Measurements from ENCODE around the gene OSBPL10.

OSBPL10 gene

DNA sequence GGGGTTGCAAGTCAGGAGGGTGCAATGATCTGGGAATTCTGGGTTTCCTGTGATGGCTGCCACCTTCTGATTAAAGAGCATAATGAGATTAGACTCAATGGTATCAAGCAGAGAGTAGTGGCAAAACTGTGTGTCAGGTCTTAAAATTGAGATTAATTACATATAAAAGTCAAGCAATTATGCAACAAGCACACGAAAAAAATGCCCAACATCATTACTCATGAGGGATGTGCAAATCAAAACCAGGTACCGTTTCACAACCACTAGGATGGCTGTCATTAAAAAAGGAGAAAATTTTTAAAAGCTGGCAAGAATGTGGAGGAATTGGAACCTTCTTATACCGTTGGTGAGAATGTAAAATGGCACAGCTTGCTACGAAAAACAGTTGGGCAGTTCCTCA lies 205.0 kb downstream of the OSBPL10 start:
- ATAC-seq = no peak
- TF ChIP-seq ARNTL (CRISPR knock-in tag; IDR thresholded peaks at IDR 0.05; ENCODE audit: borderline replicate concordance, low read depth) (no peak), ESRRG (CRISPR knock-in tag; IDR thresholded peaks at IDR 0.05) (no peak), ZFP30 (CRISPR knock-in tag; IDR thresholded peaks at IDR 0.05) (no peak), TOX (CRISPR knock-in tag; IDR thresholded peaks at IDR 0.05; ENCODE audit: borderline replicate concordance) (no peak), ZNF8 (CRISPR knock-in tag; IDR thresholded peaks at IDR 0.05) (no peak), ZC3H10 (CRISPR knock-in tag; IDR thresholded peaks at IDR 0.05) (no peak), ISL1 (CRISPR knock-in tag; IDR thresholded peaks at IDR 0.05) (no peak), ZNF70 (CRISPR knock-in tag; IDR thresholded peaks at IDR 0.05) (no peak), BACH2 (CRISPR knock-in tag; IDR thresholded peaks at IDR 0.05; ENCODE audit: borderline replicate concordance) (no peak)
- TF ChIP-seq, protein P1, sequence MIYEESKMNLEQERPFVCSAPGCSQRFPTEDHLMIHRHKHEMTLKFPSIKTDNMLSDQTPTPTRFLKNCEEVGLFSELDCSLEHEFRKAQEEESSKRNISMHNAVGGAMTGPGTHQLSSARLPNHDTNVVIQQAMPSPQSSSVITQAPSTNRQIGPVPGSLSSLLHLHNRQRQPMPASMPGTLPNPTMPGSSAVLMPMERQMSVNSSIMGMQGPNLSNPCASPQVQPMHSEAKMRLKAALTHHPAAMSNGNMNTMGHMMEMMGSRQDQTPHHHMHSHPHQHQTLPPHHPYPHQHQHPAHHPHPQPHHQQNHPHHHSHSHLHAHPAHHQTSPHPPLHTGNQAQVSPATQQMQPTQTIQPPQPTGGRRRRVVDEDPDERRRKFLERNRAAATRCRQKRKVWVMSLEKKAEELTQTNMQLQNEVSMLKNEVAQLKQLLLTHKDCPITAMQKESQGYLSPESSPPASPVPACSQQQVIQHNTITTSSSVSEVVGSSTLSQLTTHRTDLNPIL (CRISPR knock-in tag; IDR thresholded peaks at IDR 0.05; ENCODE audit: low read depth) = no peak
- TF ChIP-seq, protein P2, sequence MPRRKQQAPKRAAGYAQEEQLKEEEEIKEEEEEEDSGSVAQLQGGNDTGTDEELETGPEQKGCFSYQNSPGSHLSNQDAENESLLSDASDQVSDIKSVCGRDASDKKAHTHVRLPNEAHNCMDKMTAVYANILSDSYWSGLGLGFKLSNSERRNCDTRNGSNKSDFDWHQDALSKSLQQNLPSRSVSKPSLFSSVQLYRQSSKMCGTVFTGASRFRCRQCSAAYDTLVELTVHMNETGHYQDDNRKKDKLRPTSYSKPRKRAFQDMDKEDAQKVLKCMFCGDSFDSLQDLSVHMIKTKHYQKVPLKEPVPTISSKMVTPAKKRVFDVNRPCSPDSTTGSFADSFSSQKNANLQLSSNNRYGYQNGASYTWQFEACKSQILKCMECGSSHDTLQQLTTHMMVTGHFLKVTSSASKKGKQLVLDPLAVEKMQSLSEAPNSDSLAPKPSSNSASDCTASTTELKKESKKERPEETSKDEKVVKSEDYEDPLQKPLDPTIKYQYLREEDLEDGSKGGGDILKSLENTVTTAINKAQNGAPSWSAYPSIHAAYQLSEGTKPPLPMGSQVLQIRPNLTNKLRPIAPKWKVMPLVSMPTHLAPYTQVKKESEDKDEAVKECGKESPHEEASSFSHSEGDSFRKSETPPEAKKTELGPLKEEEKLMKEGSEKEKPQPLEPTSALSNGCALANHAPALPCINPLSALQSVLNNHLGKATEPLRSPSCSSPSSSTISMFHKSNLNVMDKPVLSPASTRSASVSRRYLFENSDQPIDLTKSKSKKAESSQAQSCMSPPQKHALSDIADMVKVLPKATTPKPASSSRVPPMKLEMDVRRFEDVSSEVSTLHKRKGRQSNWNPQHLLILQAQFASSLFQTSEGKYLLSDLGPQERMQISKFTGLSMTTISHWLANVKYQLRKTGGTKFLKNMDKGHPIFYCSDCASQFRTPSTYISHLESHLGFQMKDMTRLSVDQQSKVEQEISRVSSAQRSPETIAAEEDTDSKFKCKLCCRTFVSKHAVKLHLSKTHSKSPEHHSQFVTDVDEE (CRISPR knock-in tag; IDR thresholded peaks at IDR 0.05) = no peak
- TF ChIP-seq, protein P3, sequence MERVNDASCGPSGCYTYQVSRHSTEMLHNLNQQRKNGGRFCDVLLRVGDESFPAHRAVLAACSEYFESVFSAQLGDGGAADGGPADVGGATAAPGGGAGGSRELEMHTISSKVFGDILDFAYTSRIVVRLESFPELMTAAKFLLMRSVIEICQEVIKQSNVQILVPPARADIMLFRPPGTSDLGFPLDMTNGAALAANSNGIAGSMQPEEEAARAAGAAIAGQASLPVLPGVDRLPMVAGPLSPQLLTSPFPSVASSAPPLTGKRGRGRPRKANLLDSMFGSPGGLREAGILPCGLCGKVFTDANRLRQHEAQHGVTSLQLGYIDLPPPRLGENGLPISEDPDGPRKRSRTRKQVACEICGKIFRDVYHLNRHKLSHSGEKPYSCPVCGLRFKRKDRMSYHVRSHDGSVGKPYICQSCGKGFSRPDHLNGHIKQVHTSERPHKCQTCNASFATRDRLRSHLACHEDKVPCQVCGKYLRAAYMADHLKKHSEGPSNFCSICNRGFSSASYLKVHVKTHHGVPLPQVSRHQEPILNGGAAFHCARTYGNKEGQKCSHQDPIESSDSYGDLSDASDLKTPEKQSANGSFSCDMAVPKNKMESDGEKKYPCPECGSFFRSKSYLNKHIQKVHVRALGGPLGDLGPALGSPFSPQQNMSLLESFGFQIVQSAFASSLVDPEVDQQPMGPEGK (CRISPR knock-in tag; IDR thresholded peaks at IDR 0.05; ENCODE audit: borderline replicate concordance) = no peak
- TF ChIP-seq, protein P4, sequence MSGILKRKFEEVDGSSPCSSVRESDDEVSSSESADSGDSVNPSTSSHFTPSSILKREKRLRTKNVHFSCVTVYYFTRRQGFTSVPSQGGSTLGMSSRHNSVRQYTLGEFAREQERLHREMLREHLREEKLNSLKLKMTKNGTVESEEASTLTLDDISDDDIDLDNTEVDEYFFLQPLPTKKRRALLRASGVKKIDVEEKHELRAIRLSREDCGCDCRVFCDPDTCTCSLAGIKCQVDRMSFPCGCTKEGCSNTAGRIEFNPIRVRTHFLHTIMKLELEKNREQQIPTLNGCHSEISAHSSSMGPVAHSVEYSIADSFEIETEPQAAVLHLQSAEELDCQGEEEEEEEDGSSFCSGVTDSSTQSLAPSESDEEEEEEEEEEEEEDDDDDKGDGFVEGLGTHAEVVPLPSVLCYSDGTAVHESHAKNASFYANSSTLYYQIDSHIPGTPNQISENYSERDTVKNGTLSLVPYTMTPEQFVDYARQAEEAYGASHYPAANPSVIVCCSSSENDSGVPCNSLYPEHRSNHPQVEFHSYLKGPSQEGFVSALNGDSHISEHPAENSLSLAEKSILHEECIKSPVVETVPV (CRISPR knock-in tag; IDR thresholded peaks at IDR 0.05) = no peak

DNA sequence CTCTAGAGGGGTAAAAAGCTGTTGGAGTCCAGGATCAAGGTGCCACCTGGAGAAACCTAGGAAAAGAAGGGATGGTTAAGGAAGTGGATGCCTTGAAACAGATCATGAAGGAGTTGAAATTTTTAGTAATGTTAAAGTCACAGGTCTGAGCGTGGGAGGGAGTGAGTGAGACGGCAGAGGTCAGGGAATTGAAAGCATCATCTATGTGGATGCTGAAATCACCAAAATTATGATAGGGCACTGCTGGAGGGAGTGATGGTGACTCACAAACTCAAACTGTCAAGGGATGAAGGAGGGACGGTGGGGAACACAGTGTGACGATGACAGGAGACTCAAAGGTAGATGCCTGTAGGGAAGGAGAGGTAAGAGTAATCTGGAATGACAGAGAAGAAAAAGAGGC lies 205.7 kb downstream of the OSBPL10 start:
- TF ChIP-seq GLIS3 (CRISPR knock-in tag; IDR thresholded peaks at IDR 0.05) = no peak
- no peak for TF ChIP-seq ZC3H10 (CRISPR knock-in tag; IDR thresholded peaks at IDR 0.05)
- no peak for TF ChIP-seq RARB (CRISPR knock-in tag; IDR thresholded peaks at IDR 0.05)
- TF ChIP-seq CSDC2 (CRISPR knock-in tag; IDR thresholded peaks at IDR 0.05) = no peak
- TF ChIP-seq, protein P4 (CRISPR knock-in tag; IDR thresholded peaks at IDR 0.05) = no peak
- no peak for TF ChIP-seq TOX (CRISPR knock-in tag; IDR thresholded peaks at IDR 0.05; ENCODE audit: borderline replicate concordance)
- no peak for ATAC-seq

DNA sequence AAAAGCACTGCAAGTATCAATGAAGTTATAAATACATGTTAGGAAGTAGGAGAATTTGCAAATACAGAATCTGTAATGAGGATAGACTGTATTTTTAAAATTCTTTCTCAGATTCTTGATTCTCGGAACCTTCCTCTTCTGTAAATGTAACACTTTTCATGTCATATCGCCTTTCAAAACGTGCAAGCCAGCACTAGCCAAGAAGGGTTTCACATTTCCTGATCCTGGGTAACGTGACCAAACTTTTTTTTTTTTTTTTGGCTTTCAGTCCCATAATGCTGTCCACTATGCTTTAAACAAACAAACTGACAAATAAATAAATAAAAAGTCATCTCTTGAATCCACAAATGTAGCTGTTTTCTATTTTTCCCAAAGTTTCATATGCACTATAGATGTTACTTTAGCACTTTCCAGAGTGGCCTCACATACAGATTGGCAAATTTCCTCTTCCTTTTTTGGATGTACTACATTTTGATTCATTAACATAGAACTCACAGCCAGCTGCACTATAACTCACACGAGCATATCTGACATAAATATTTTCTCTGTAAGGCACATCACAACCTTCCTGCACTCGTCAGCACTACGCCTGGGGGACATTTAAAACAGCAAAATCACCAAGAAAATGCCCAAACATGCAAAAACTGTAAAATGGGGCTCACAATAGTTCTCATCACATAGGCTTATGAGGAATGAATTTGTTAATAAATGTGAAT lies 208.1 kb downstream of the OSBPL10 start:
- ATAC-seq = no peak
- TF ChIP-seq, protein P4 (CRISPR knock-in tag; IDR thresholded peaks at IDR 0.05) = no peak
- TF ChIP-seq TCF4 (CRISPR knock-in tag; IDR thresholded peaks at IDR 0.05; ENCODE audit: borderline replicate concordance) (no peak), SNAI2 (CRISPR knock-in tag; IDR thresholded peaks at IDR 0.05) (no peak)

All from SK-N-SH treated with all-trans-retinoic acid at 6 μM for 48 hours (cell line).